Measurements from ENCODE around the gene STK25. TPM values are rescaled to one million over a fixed set of nuclear protein-coding genes. Genes with fewer than 3 reads are reported as not detected.

STK25 gene
- total and polyA plus RNA-seq, 10 of the 15 experiments (the other 5 are each of a cell fraction or from before 2014, with no cell fraction given) = 6.0 to 154 (median 89.3) TPM

GRCh38 chr2:241507430-241508239 is 749 bp downstream of the STK25 start (continued):
- TF ChIP-seq ZBTB4 (CRISPR knock-in tag; IDR thresholded peaks at IDR 0.05) (no peak), HDAC2 (IDR thresholded peaks at IDR 0.05) (no peak), ZBTB11 (CRISPR knock-in tag; IDR thresholded peaks at IDR 0.05) (no peak), LARP7 (IDR thresholded peaks at IDR 0.05) (peak; percentile 76; the same call in 1 of the 2 replicates), RBBP5 (conservative IDR thresholded peaks at IDR 0.05) (no peak), ELK1 (IDR thresholded peaks at IDR 0.05; ENCODE audit: low read depth, low read length) (no peak), NR2C1 (IDR thresholded peaks at IDR 0.05) (no peak), JUND (IDR thresholded peaks at IDR 0.05; ENCODE audit: low read depth, low read length) (no peak), ESRRA (IDR thresholded peaks at IDR 0.05; ENCODE audit: low read length) (no peak), SMARCA5 (IDR thresholded peaks at IDR 0.05) (no peak)
